ENCODE measurements around the gene ABCC1. TPM values are rescaled to one million over a fixed set of nuclear protein-coding genes. Genes with fewer than 3 reads are reported as not detected.

The ABCC1 gene
- total RNA-seq, 1 experiment from 2014 or later, result 61.9 TPM

GRCh38 chr16:16139061-16139460 is 189.6 kb downstream of the ABCC1 start:
- DNase-seq (ENCODE audit: low spot score) (no peak), ATAC-seq (no peak)
- H3K9me3 Mint-ChIP-seq, result no peaks in the 10 kb centered on the region
- H3K4me1 Mint-ChIP-seq, result peaks cover 4% of the 10 kb centered on the region
- ChIA-PET POLR2A (no interaction called here), CTCF (no interaction called here)
- no peak overlapping the region for H3K27ac Mint-ChIP-seq
- H3K4me3 Mint-ChIP-seq, result no peak overlapping the region
- TF ChIP-seq MAX (CRISPR knock-in tag; IDR thresholded peaks at IDR 0.05), result no peak
- no peak for TF ChIP-seq NFYB (CRISPR knock-in tag; conservative IDR thresholded peaks at IDR 0.05; ENCODE audit: low read depth)
- TF ChIP-seq FOXP4 (CRISPR knock-in tag; IDR thresholded peaks at IDR 0.05), result no peak
- H3K27me3 Mint-ChIP-seq (ENCODE audit: low read depth), result no peaks in the 10 kb centered on the region
- peaks cover 75% of the 10 kb centered on the region for H3K36me3 Mint-ChIP-seq

GRCh38 chr16:16139806-16140205 is 190.4 kb downstream of the ABCC1 start:
- H3K4me3 Mint-ChIP-seq, result no peak overlapping the region
- no peaks in the 10 kb centered on the region for H3K27me3 Mint-ChIP-seq (ENCODE audit: low read depth)
- H3K27ac Mint-ChIP-seq, result no peak overlapping the region
- ChIA-PET POLR2A (no interaction called here), CTCF (no interaction called here)
- H3K9me3 Mint-ChIP-seq, result no peaks in the 10 kb centered on the region
- ATAC-seq (no peak), DNase-seq (ENCODE audit: low spot score) (no peak)
- peaks cover 4% of the 10 kb centered on the region for H3K4me1 Mint-ChIP-seq
- peaks cover 75% of the 10 kb centered on the region for H3K36me3 Mint-ChIP-seq
- no peak for TF ChIP-seq IRF2 (CRISPR knock-in tag; IDR thresholded peaks at IDR 0.05; ENCODE audit: borderline replicate concordance, low read depth)
- no peak for TF ChIP-seq AFF4 (CRISPR knock-in tag; IDR thresholded peaks at IDR 0.05; ENCODE audit: borderline replicate concordance)
- no peak for TF ChIP-seq ZNF263 (CRISPR knock-in tag; IDR thresholded peaks at IDR 0.05; ENCODE audit: low read depth)
- TF ChIP-seq ZBTB21 (CRISPR knock-in tag; IDR thresholded peaks at IDR 0.05; ENCODE audit: borderline replicate concordance), result no peak
- TF ChIP-seq PRDM15 (CRISPR knock-in tag; IDR thresholded peaks at IDR 0.05), result no peak
- TF ChIP-seq ATF1 (CRISPR knock-in tag; IDR thresholded peaks at IDR 0.05), result no peak
- no peak for TF ChIP-seq ZSCAN18 (CRISPR knock-in tag; IDR thresholded peaks at IDR 0.05)
- no peak for TF ChIP-seq NFATC4 (CRISPR knock-in tag; IDR thresholded peaks at IDR 0.05)
- no peak for TF ChIP-seq NR1H2 (CRISPR knock-in tag; IDR thresholded peaks at IDR 0.05)
- TF ChIP-seq ZNF532 (CRISPR knock-in tag; IDR thresholded peaks at IDR 0.05; ENCODE audit: borderline replicate concordance), result no peak
- TF ChIP-seq ZNF219 (CRISPR knock-in tag; IDR thresholded peaks at IDR 0.05; ENCODE audit: borderline replicate concordance), result no peak
- TF ChIP-seq ATF6 (CRISPR knock-in tag; IDR thresholded peaks at IDR 0.05), result no peak

All from WTC11 (cell line).